Epithelial cell of proximal tubule (primary cell): ENCODE data around the gene UBALD1. TPM values are rescaled to one million over a fixed set of nuclear protein-coding genes. Genes with fewer than 3 reads are reported as not detected.

Experiments
- DNase-seq: peaks from one replicate; pipeline ENCODE4 v3.0.0-alpha.2; 2011; ENCODE audit warnings: low read depth
- H3K4me3 ChIP-seq: 2 replicates; pipeline ENCODE4 v1.5.1; 2011; ENCODE audit warnings: low read depth, mild to moderate bottlenecking, low read length
- total RNA-seq: library from RNA; depleted of rRNA; stranded (reverse); fragments of >200 nt; gene quantifications from 2 replicates; pipeline ENCODE4 v1.2.3, GENCODE V29; 2015
- TF ChIP-seq, protein P1 (sequence below): conservative IDR thresholded peaks from 2 replicates; pipeline ENCODE4 v1.5.1; 2012; ENCODE audit warnings: low read depth, mild to moderate bottlenecking, low read length

Gene UBALD1
- total RNA-seq, 1 donor from 2014 or later: 9.2 TPM

DNA sequence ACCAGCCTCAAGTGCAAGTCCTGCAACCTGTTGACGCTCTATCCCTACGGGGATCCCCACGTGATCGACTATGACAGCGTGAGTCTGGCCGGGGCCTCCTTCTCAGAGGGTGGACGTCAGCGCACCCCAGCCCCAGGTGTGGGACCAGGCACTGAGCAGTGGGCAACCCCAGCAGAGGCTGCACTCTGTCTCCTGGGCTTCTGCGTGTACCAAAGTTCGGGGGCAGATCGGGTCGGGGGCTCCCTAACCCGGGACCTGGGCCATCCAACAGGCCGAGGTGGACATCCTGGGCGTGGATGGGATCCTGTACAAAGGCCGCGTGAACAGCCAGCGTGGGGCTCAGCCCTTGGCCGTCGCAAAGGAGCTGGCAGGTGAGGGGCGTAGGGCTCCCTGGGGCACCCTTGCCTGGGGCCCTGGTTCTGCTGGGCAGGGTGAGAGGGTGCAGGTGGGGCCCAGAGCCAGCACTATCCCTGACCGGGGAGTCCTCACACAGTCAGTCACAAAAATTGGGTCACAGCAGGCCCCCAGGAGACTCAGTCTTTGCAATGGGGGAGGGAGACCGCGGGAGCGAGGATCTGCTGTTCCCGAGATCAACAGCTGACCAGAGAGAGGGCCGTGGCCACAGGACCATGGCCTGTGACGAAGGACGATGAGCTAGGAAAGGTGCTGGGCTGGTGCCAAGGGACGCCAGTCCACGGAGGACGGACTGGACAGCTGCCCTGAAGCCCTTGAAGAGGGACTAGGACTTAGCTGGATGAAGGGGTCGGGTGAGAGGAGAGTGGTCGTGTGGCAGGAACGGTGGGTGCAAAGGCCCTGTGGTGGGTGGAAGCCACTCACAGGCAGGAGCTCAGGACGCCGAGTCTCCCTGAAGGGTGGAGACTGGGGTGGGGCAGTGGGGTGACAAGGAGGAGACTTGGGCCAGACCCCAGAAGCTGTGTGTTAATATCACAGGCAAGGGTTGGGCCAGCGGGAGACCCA lies 20.0 kb downstream of the UBALD1 start:
- TF ChIP-seq, protein P1, sequence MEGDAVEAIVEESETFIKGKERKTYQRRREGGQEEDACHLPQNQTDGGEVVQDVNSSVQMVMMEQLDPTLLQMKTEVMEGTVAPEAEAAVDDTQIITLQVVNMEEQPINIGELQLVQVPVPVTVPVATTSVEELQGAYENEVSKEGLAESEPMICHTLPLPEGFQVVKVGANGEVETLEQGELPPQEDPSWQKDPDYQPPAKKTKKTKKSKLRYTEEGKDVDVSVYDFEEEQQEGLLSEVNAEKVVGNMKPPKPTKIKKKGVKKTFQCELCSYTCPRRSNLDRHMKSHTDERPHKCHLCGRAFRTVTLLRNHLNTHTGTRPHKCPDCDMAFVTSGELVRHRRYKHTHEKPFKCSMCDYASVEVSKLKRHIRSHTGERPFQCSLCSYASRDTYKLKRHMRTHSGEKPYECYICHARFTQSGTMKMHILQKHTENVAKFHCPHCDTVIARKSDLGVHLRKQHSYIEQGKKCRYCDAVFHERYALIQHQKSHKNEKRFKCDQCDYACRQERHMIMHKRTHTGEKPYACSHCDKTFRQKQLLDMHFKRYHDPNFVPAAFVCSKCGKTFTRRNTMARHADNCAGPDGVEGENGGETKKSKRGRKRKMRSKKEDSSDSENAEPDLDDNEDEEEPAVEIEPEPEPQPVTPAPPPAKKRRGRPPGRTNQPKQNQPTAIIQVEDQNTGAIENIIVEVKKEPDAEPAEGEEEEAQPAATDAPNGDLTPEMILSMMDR: no peak
- no peak for DNase-seq

DNA sequence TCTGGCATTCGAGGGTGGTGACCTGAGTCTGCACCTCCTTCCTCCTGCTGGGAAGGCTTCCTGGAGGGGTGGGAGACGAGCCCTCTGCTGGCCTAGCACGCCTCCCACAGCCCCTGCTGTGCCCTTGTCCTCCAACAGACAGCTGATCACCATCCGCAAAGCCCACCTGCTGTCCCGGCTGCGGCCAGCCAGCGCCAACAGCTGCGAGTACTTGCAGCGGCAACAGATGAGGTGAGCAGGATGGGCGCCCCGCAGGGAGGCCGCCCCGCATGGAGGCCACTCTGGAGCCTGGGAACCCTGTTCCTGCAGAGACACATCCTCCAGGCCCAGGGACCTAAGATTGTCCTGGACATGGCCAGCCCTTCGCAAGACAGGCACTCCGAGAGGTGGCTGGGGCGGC lies 21.6 kb downstream of the UBALD1 start:
- TF ChIP-seq, protein P1: no peak
- no peak for DNase-seq
- no peak overlapping the region for H3K4me3 ChIP-seq

More for the DNA sequence above, 20.0 kb downstream of the UBALD1 start:
- no peak overlapping the region for H3K4me3 ChIP-seq

DNA sequence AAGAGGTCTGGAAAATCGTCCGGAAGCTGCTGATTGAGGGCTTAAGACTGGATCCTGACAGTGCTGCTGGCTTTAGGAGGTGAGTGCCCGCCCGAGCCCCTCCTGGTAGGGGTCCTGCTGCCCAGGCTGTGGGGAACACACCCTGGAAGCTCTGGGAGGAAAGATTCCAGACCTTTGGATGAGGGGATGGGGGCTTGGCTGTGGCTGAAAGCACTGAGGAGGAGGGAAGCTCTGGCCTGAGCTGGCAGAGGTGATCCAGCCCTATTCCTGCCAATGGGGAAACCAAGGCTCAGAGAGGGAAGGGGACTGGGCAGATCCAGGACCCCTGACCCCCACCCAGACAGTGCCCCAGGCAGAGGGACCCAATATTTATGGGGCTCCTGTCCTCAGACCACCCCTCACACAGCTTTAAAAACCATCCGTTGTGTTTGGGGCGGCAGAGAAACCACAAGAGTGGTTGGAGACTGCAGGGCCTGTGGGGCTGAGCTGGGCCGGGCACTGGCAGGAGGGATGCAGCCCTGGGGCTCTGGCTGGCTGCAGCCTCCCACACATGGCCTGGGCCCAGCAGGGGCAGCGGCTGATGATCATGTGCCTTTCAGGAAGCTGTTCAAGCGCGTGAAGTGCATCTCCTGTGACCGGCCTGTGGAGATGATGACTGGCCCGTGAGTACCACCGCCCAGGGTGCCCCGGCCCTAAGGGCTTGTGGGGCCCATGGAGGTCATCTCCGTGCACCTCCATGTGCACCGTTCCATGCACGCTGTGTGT lies 22.8 kb downstream of the UBALD1 start:
- no peak for DNase-seq
- TF ChIP-seq, protein P1: no peak
- no peak overlapping the region for H3K4me3 ChIP-seq

DNA sequence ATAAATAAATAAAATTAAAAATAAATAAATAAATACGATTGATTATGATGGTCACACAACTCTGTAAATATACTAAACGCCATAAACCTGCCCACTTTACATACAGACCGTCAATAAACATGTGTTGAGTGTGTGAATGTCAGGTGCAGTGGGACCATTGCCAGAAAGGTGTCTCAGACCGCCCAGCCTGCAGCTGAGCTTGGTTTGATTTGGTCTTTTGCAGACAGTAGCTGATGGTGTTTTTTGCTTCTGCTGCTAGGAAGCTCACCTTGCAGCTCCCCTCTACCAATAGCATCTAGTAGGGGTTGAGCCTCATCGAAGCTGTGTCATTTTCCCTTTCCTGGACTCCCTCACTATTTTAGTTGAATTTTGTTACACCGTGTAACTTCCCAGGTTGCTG lies 23.5 kb downstream of the UBALD1 start:
- H3K4me3 ChIP-seq: no peak overlapping the region
- DNase-seq: no peak
- TF ChIP-seq, protein P1: no peak

DNA sequence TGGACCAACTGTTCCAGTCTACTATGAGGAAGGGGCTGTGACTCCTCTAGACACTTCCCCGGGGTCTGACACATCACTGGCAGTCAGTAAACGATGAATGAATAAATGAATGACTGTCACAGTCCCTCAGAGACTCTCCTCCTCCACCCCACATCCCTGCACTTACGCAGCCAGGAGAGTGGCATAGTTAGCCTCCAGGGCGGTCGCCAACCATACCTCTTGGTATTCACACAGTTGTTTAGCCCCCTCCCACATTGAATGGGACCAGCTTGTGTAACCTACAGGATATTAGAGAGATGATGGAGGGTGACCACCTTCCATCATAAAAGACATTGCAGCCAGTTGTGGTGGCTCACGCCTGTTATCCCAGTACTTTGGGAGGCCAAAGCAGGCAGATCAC lies 25.7 kb downstream of the UBALD1 start:
- no peak overlapping the region for H3K4me3 ChIP-seq
- TF ChIP-seq, protein P1: no peak
- DNase-seq: no peak

DNA sequence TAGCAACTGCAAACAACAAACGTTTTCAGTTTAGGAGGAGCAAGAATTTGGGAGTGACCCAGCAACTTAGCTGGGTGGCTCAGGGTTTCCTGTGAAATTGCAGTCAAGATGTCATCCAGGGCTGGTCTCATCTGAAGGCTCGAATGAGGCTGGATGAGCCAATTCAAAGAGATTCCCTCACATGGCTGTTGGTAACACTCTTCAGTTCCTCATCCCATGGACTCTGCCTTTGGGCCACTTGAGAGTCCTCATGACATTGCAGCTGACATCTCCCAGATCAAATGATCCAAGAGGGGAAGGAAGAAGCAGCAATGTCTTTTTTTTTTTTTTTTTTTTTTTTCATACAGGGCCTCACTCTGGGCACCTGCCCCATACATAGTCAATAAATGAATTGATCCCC lies 26.3 kb downstream of the UBALD1 start:
- TF ChIP-seq, protein P1: no peak
- no peak for DNase-seq
- no peak overlapping the region for H3K4me3 ChIP-seq
